HG03135 (cell line): ENCODE results near the gene SPIN1.
"Not testable (repeated sequence)": the region's sequence is repeated elsewhere in the genome, so short reads cannot be mapped to it uniquely, and the experiment has no call there.

Source experiments
- ATAC-seq: cut with Tn5 transposase; IDR thresholded peaks from one replicate; pipeline ENCODE4 v1.9.1; 2021; ENCODE audit warnings: mild to moderate bottlenecking, moderate library complexity; ENCODE audit not compliant: unreplicated experiment

SPIN1 gene

DNA sequence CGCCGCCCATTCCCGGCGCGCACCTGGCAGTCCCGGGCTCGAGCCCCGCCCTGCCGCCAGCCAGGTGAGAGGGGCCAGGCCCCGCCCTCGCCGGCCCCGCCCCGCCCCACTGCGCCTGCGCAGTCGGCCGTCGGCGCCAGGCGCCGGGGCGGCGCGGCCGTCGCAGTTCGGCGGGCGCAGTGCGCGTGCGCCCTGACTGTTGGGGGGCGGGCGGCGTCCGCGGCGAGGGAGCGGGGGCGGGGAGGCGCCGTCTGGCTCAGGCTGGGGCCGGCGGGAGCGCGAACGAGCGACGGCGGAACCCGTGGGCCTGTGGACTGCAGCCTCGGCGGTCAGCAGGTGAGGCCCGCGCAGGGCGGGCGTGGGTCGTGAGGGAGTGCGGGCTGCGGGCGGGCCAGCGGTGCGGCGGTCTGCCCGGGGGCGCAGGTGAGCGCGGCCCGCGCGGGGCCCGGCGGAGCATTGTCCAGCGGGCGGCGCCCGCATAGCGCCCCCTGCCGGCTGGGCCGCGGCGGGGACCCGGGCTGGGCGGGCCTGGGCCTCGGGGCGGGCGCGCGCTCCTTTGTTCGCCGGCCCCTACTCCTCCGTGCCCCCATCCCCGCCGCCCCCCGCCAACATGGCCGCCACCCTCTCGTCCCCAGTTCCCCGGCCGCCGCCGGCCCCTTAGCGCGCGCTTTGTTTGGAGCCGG is at the start of gene SPIN1:
Gene SPIN1 (plus strand): TSS at position 242 of the 683 bp plus-strand sequence. CDS start 38,096 bp downstream, outside the sequence.
- peak; percentile 83 for ATAC-seq

DNA sequence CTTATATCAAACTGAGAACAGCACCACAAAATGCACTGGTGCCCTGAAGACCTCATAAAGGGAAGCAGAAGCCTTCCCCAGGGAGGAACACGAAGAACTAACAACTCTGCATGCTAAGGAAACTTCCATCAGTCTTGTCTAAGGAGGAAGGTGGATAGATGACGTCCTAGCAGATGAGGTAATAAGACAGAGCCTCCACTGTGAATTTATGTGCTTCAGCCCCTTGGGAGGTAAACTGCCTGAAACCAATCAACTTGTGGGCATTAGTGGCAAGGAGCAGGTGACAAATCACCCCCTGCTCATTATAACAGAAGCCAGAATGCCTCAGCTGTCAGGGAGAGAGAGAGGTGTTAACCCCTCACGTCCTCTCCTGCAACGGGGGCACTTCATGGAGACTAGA is 48.9 kb upstream of the SPIN1 start:
- no peak for ATAC-seq

DNA sequence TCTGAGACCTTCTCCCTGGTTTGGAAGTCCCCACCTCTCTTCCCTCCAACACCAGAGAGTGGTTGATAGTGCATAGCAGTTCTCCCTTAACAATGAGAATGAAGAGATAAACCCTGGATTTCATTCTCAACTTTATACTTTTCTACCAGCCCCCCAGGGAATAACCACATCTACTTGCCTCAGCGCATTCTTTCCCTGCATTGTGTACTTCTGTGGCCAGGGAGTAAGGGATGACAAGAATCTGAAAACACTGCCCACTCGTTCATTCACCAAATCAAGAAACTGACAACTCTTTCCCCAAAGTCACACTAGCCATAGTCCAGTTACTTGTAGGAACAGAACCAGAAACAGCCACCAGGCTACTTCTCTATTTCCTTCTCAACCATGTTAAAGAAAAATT is 46.0 kb upstream of the SPIN1 start:
- no peak for ATAC-seq

DNA sequence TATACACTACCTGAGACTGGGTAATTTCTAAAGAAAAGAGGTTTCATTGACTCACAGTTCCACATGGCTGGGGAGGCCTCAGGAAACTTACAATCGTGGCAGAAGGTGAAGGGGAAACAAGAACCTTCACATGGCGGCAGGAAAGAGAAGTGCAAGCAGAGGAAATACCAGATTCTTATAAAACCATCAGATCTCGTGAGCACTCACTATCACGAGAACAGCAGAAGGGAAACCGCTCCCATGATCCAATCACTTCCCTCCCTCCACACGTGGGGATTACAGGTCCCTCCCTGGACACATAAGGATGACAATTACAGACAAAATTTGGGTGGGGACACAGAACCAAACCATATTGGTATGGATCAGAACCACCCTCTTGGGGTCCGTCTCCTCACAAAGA is 44.2 kb upstream of the SPIN1 start:
- no peak for ATAC-seq

- not testable (repeated sequence) for ATAC-seq
These were observed 37.9 kb upstream of the SPIN1 start for GRCh38 chr9:88350354-88350753.

DNA sequence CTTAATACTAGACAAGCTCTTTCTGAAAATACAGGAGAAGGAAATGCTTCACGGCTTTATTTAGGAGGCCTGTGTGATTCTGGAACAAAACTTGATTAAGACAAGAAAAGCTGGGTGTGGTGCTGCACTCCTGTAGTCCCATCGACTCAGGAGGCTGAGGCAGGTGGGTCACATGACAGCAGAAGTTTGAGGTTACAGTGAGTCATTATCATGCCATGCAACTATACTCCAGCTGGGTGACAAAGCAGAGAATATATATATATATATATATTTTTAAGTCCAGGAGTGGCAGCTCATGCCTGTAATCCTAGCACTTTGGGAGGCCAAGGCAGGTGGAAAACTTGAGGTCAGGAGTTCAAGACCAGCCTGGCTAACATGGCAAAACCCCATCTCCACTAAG is 33.1 kb upstream of the SPIN1 start:
- no peak for ATAC-seq

GRCh38 chr9:88357250-88357649 is 31.0 kb upstream of the SPIN1 start:
- not testable (repeated sequence) for ATAC-seq

DNA sequence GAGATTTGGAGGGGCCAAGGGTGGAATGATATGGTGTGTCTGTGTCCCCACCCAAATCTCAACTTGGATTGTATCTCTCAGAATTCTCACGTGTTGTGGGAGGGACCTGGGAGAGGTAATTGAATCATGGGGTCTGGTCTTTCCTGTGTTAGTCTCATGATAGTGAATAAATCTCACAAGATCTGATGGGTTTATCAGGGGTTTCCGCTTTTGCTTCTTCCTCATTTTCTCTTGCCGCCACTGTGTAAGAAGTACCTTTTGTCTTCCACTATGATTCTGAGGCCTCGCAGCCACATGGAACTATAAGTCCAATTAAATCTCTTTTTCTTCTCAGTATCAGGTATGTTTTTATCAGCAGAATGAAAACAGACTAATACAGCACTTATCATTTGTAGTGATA is 29.5 kb upstream of the SPIN1 start:
- no peak for ATAC-seq

DNA sequence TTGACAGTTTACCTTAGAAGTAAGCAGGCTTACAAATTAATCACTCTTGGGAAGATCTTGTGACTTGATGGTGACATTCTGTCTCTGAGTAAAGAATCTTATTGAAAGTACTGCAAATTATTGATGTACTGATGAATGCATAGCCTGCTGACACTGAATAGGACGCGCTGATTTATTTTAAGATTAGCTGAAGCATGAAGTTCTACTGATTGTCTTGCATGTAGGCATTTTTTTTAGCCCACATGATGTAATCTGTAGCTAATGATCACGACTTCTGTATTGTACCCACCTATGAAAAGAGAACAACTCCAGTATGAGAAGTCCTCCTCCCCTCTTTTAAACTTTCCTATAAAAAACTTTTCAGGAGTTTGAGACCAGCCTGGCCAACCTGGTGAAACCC is 28.3 kb upstream of the SPIN1 start:
- no peak for ATAC-seq

DNA sequence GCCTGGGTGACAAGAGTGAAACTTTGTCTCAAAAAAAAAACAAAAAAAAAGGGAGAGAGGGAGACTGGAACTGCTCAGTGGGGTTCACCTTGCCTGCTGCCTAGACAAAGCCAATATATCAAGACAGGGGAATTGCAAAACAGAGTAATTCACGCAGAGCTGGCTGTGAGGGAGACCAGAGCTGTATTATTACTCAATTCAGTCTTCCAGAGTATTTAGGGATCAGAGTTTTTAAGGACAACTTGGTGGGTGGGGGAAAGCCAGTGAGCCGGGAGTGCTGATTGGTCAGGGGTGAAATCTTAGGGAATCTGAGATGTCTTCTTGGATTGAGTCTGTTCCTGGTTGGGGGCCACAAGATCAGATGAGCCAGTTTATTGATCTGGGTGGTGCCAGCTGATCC is 25.6 kb upstream of the SPIN1 start:
- ATAC-seq: no peak

- ATAC-seq: no peak
These were observed 24.6 kb upstream of the SPIN1 start for GRCh38 chr9:88363661-88364060.

DNA sequence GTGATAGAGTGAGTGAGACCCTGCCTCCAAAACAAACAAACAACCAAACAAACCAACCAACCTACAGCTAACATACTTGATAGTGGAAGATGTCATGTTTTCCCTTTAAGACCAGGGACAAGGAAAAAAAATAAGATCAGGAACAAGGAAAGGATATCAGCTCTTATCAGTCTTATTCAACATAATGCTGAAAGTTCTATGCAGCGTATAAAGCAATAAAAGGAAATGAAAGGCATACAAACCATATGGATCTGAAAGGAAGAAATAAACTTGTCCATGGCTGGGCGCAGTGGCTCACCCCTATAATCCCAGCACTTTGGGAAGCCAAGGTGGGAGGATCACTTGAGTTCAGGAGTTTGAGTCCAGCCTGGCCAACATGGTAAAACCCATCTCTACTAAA is 23.5 kb upstream of the SPIN1 start:
- ATAC-seq: no peak

GRCh38 chr9:88370346-88370745 is 17.9 kb upstream of the SPIN1 start:
- no peak for ATAC-seq

- no peak for ATAC-seq
These were observed 16.1 kb upstream of the SPIN1 start for GRCh38 chr9:88372103-88372654.

GRCh38 chr9:88373045-88373444 is 15.2 kb upstream of the SPIN1 start:
- no peak for ATAC-seq

GRCh38 chr9:88378317-88378716 is 9.9 kb upstream of the SPIN1 start:
- no peak for ATAC-seq

GRCh38 chr9:88379352-88379751 is 8.9 kb upstream of the SPIN1 start:
- ATAC-seq: no peak

- ATAC-seq: no peak
These were observed 8.1 kb upstream of the SPIN1 start for GRCh38 chr9:88380118-88380517.

GRCh38 chr9:88381322-88381721 is 6.9 kb upstream of the SPIN1 start:
- not testable (repeated sequence) for ATAC-seq

GRCh38 chr9:88383176-88383575 is 5.1 kb upstream of the SPIN1 start:
- ATAC-seq: no peak

- not testable (repeated sequence) for ATAC-seq
These were observed 2.1 kb upstream of the SPIN1 start for GRCh38 chr9:88386137-88386536.

DNA sequence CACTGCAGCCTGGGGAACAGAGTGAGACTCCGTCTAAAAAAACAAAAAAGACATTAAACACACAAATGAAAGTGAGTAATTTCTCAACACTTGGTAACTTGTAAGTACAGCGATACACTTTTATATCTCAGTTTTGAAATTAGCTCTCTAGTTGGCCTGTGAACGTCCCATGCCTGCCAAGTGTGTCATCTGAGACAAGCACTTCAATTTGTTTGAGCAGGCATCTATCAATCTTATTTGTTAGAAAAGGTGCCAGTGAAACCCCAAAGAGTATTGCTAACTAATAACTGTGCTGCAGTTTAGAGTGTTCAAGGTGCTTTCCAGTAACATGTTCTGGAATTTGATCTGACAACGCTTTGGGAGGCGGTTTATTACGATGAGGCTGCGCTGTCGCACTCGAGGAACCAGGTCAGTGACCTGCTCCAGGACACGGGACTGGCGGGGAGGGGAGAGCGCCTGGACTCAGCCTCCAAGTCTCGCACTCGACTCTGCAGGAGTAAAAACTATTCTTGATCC is 1.1 kb upstream of the SPIN1 start:
- no peak for ATAC-seq
